Stimulated activated CD8-positive, alpha-beta memory T cell treated with anti-CD3 and anti-CD28 coated beads, Interleukin-4, amount 100 ng/mL, for 1 hour (primary cell): ENCODE data around the gene ANKRD29.

Experiments used
- DNase-seq, 2 donors: peaks; one replicate each; pipeline ENCODE4 v3.0.0-alpha.2; 2020; ENCODE audit warnings: low read depth in 2 of 2, low spot score in 1 of 2

ANKRD29 gene

DNA sequence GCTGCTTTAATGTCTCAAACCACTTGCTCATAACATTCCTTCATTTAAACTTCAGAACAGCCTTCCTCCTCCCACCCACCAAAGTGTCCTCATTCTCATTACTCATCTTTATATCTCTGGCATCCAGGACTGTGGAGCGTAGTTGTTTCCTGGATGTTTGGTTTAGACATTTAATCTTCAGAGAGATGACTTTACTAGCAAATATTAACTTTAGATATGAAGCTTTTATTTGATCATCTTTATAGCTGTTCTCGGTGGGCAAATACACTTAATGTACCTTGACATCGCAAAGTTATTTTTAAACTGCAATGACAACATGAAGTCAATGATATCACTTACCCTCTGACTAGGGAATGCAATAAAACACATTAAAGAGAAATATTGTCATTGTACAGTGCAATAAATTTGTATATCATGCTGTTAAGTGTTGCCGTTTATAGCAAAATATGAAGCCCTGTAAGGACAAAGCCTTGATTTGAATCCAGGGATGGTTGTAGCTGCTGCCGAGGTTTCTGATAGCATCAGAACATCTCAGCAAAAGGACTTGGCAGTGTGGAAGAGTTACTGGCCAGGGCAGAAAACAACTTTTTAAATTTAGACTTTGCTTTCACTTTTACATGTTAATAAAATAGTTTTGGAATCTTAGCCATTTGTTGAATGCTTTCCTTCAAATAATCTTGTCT lies 21.9 kb upstream of the ANKRD29 start:
- no peak for DNase-seq

DNA sequence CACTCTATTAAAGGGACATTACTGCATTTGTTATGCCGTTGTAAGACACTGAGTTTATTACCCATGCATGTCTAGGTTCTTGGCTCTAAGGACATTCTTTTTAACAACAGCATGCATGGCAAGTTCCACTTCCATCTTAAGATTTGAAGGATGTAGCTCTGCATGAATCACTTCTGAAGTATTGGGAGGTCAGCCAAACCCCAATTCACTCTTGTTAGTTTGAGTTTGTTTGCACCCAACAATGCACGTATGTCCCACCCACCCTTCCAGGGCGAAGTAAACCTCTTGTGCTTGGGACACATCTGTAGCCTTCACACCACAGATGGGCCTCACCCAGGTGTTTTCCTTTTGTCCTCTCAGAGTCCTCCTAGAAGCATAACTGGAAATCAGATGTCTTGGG lies 21.0 kb upstream of the ANKRD29 start:
- no peak for DNase-seq

DNA sequence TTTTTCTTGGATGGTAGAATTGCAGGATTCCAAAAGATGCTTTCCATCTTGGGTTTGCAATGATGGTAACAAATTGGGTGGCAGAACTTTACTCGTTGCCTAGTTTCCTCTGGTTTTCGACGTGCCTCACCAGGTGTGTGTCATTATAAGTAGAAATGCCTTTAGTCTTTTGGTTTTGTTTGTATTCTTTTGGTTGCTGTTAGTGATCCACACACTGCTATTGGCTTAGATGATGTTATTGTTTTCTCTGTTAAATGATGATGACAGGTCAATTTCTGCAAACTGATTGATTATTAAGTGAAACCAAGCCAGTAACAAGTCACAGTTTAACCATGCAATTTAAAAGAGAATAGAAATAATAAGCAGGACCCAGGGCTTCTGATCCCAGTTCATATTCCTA lies 20.4 kb upstream of the ANKRD29 start:
- no peak for DNase-seq

DNA sequence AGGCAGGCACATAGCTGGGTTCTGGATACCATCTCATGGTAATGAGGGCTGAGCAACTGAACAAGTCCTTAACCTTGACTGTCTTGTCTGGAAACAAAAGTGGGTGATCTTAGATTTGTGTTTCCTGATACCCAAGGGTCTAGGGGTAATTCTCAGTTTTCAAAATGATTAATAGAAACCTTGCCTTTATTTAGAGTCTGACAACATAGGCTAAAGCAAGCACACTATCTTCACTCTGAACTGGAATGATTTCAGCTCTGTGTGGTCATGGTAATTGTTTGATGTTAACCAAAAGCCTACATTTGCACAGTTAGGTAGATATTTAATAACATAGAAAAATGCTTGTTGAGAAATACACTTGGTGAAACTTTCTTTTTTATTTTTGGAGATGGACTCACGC lies 19.8 kb upstream of the ANKRD29 start:
- no peak for DNase-seq

DNA sequence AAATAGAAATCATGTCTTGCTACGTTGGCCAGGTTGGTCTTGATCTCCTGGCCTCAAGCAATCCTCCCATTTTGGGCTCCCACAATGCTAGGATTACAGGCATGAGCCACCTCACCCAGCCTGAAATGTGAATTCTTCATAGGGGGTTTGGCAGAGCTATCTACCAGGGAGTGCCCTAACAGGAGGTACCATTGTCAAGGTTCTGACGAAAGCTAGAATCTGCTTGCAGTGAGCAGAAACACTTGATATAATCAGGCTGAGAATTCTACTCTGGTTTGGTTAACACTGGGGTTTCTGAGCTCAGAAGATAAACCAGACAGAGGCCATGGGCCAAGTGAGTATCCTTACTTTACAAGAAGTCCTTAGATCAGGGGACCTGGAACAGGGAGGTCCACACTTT lies 19.3 kb upstream of the ANKRD29 start:
- DNase-seq, result no peak

DNA sequence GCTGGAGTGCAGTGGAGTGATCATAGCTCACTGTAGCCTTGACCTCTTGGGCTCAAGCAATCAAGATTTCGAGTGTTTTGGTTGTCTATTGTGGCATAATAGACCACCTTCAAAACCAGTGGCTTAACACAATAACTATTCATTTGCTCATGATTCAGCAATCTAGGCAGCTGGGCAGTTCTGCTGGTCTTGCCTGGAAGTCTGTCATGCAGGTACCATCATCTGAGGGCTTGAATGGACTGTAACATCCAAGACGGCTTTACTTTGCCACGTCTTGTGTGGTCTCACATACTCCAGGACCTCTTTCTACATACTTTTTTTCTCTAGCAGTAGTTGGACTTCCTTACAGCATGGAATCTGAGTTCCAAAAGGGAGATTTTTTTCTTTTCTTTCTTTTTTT lies 13.2 kb upstream of the ANKRD29 start:
- no peak for DNase-seq

DNA sequence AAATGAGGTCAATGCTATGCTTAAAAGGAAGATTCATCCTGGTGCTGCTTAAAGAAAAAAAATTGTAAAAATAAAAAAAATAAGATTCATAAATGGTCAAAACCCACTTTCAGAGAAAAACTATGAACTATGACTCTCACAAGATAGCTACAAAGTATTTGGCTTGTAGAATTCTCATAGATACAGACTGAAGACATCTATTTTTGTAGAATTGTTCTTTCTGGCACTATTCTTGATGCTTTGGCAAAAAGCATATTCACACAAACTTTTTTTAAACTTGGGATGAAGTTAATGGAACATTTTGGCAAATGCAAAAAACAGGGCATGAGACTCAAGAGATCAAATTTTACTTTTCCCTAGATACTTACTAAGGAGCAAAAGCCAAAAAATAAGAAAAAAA lies 12.5 kb upstream of the ANKRD29 start:
- DNase-seq, result no peak

DNA sequence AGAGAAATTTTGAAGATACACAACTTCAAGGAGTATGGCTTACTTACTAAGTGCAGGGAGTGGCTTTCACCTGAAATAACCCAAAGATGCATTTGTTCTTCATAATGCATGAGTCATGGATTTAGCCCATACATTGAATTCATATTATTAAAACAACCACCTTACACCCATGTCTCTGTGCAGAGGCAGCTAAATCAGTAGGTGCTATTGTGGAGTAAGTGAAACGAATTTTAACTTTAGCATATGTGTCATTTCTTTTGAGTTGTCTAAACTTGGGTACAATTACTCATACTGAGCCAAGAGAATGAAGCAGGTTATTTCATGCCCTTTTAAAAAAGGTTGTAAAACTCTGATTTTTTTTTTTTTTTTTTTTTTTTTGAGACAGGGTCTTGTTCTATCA lies 11.0 kb upstream of the ANKRD29 start:
- DNase-seq, result no peak

DNA sequence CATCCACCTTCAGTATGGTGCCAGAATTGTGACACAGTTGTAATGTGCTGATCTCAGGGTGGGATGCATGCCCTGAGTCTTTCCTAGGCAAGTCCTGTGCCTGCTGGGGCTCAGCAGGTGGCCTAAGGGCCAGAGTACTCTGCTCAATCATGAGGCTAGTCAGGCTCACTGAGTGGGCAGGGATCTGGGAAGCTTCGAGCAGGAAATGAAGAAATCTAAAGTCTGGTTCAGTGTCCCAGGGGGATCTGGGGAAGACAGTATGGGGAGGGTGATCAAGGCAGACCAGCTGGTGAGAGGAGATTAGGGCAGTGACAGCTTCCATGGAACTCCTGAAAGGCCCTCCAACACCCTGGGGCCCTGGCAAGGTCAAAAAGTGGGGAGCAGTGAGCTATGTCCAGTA lies 8.9 kb upstream of the ANKRD29 start:
- DNase-seq, result no peak

DNA sequence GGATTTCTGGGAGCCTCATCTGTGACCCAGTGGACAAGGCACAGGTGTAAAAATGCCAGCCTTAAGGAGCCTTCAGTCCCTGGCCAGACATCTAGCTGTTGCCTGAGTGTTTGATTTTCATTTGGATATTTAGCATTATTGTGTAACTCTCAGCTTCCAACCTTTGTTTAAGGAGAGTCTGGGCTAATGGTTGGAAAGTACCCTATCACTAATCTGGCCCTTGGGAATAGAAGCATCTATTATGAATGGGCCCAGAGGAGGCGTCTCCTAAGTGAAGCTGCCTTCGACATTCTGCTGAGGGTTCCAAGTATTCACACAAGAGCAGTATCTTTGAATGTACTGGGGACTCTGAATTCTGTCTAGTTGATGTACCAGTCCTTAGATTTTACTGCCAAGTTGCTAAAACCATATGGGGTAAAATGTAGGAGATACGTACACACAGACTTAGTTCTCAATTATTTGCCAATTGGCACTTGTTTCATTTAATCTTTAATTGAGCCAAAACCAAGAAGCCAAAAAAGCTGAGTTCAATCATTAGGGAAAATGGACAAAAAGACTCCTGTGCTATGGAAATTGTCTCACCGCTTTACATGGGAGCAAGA lies 7.2 kb upstream of the ANKRD29 start:
- no peak for DNase-seq

DNA sequence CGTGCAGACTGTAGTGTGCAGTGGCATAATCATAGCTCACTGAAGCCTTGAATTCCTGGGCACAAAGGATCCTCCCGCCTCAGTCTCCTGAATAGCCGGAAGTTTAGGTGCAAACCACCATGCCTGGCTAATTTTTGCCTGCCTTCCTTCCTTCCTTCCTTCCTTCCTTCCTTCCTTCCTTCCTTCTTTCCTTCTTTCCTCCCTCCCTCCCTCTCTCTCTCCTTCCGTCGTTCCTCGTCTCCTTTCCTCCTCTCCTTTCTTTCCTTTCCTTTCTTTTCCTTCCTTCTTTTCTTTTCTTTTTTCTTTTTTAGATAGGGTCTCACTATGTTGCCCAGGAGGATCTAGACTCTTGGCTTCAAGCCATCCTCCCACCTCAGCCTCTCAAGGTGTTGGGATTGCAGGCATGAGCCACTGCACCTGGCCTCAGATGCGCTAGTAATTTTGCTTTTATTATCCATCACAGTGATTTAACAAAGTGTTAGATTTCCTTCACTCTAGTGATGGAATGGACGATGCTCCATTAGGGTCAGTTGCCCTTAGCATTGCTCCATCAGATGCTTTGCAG lies 6.6 kb upstream of the ANKRD29 start:
- DNase-seq, result no peak

DNA sequence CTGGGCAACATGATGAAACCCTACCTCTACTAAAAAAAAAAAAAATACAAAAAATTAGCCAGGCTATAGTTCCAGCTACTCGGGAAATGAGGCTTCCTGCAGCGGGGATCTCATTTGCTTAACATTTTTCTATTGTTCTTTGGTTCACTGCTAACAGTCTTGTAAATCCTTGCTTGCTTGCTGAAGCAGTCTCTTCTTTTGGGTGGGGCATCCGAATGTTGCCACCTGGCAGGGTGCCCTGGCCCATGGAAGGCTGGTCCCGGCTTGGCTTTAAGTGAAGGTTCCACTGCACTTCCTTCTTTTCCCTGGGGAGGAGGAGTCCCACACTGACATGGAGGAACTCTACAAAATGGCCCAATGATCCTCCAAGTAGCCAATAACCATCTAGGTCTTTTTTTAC lies 6.0 kb upstream of the ANKRD29 start:
- DNase-seq, result no peak

DNA sequence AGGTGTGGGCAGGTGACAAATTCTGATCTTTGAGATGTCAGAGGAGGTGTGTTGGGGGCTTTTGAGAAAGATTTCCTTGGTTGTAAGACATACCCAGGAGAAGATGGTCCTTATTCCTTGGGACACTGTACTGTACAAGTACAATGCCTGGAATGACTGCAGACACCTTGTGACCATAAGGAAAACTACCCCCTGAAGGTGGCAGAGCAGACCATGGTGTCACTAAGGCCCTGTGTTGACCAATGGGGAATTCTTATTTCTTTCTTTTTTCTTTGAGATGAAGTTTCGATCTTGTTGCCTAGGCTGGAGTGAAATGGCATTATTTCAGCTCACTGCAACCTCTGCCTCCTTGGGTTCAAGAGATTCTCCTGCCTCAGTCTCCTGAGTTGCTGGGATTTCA lies 4.4 kb upstream of the ANKRD29 start:
- DNase-seq, result no peak

DNA sequence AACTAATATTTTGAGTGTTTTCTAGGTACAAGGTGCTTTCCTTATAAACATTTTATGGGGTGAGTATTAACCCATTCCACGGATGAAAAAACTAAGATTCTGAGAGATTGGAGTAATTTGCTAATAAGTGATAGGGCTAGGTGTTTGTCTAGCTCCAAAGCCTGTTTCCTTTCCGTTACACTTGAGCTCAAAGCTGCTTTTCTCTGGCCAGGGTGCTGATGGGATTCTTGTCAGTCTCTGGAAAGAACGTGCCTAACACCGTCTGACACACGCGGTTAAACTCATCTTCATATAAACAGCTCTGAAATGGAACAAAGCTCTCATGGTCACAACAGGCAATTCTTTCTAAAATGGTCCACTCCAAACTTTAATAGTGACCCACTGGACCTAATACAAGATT lies 2.0 kb upstream of the ANKRD29 start:
- DNase-seq, result no peak

DNA sequence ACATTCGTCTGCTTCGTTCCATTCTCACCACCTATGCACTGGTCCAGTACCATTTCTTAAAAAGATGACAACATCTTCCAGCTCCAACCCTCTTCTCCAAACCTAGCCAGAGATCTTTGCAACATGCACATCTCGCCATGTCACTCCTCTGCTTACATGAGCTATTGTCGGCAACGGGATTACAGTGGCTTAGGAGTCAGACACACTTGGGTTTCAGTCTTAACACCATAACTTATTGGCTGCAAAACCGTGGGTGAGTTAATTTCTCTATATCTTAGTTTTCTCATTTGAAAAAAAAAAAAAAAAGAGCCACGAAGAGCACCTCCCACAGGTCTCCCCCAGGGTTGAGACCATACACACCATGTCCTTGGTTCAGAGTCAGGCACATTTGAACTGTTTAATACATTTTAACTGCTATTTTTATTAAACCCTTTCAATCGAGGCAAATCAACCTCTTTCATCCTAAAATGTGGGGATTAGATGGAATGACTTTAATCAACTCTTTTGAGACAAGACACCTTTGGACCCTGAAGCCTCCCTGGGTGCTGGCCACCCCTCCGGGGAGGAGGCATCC lies 889 bp downstream of the ANKRD29 start:
- DNase-seq, result no peak

DNA sequence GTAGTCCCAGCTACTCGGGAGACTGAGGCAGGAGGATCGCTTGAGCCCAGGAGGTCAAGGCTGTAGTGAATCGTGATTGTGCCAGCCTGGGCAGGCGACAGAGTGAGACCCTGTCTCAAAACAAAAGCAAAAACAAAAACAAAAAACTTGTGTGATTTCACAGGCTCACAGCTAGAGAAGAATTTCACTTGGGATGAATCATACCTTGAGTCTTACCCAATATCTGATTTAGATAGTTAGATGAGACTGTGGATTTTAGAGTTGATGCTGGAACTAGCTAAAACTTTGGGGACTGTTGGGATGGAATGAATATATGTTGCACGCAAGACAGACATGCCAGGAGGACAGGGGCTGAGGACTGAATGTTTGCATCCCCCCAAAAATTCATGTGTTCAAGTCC lies 4.4 kb downstream of the ANKRD29 start:
- DNase-seq, result no peak

DNA sequence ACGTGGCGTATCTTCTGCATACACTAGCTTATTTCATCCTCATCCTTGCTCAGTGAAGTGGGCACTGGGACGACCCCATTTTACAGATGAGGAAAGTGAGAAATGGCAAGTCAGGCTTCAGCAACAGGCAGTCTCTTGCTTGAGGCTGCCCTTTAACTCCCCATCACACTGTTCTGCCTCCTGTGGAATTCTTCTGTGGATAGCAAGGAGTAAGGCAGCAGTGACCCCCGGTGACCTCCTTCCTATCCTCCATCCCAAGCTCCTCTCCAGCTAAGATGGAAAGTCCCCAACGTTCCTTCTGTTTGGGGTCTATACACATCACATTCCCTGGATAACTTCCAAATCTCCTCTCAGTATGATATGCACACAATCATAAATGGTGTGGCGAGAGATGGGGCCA lies 10.5 kb downstream of the ANKRD29 start:
- no peak for DNase-seq

DNA sequence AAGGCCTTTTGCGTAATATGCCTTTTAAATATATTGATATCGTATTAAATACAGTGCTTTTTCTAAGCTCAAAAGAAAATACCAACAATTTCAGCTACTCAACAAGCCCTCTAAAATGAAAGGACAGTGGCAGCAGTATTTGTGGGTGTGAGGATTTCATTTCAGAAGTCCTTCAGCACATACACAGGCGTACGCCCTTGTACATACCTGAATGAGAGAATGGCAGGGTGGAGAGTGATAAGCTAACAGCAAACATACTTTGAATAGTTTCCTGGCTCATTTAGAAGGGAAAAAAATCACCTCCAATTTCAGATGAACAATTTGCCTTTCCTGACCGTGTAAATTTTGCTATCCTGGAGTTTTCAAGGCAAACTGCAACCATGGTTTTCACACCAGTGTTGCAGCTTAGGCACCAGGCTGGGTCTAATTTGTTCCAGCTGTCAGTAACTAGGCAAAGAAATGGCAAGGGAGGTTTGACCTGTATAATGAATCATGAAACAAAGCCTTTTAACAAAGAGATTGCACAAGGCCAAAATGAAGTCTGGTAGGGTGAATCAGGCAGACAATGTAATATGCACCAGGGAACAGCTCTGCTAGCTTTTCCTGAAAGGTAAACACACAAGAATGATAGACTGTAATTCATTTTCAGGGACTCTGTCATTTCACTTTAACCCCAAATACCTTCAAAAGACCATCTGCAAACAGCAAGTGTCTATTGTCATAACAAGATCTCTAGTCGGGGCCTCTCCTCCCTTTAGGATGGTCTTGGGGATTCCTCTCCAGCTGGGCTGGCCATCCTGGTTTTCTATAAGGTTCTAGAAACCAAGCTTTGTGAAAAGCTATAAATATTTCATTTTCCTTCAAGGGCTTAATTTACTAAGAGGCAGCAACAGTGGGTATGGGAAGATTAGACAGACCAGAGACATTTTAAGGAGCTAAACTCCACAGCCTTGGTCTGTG lies 11.5 kb downstream of the ANKRD29 start:
- DNase-seq, result no peak

DNA sequence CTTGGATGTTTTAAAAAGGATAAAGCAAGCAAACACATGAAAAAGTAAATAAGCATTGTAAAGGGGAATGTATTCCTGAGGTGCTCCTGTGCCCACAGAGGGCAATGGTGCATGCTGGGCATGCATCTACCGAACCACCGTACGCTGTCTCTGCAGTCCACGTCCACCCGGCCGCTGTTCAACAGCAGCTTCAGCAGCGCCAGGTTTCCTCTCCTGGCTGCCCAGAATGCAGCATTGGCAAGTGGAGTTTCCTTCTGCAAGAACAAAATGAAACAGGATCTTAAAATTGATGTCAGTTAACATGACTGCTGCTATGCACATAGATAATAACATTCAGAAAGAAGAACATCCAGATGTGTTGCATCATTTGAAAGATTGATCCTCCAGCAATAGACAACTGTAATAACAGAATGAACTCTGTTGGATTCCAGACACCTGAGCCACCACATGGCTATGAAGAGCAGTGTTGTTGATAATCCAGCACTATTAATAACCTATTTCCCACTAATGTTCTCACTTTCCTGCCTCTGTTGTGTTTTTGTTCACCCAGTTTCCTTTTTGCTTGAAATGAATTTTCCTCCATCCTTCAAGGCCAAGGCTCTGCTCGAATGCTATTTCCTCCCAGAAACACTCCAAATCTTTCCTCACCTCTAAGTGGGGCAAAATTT lies 13.6 kb downstream of the ANKRD29 start:
- no peak for DNase-seq

DNA sequence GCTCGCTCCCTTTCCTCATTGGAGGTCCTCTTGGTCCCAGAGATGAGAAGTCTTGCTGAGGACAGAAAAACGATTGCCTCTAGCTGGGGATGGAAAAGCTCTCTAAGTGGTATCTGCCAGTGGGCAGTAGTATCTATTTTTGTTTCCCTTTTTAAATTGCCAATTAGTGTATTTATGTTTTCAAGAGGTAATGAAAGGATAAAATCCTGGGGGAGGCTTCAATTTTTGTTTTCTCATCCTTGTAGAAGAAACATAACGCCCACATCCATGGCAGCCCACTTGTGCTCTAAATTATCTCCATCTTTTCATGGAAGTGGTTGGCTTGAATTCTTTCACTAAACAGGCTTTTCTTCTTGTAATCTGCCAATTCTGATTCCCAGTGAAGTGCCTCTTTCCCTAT lies 14.3 kb downstream of the ANKRD29 start:
- DNase-seq, result no peak

DNA sequence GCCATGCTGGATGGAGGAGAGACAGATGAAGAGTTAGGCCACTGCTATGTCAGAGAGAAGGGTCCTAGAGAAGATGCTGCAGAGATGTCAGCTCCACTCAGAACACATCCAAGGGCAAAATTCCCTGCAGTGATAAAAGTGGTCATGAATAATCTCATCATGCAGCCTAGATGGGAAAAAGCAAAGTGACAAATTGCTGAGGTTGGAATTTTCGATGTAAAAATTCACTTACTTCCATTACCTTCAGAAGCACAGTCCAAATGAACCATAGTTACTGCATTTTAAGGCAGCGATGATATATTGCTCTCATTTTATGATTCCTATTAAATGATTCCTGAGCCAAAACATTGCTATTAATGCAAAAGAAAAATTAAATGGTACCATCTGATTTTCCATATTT lies 16.4 kb downstream of the ANKRD29 start:
- DNase-seq, result no peak
